ENCODE measurements around the gene ATG9B.
"Not testable (repeated sequence)": the region's sequence is repeated elsewhere in the genome, so short reads cannot be mapped to it uniquely, and the experiment has no call there.

Gene ATG9B

DNA sequence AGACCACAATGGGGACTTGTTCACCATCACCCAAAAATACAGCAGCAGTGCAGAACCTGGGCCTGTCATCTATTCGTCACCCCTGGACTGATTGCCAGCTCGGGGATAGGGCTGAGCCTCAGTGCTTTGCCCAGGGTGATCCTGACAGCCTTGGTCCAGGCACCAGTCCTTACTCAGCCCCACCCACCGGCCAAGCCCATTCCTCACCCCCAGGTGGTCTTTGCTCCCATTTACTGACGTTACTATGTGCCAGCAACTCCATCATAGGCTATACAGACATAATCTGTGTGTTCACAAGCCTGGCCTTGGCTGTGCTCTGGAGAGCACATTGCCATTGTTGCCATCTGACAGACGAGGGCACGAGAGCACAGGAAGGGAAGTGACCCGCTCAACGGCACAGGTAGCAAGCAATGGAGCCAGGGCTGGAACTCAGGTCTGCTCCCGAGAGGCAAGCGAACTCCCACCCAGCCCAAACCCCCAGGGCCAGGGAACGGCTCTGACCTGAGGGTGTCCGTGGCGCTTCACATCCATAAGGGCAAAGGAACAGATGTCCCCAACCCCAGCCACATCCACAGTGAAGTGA lies 6.8 kb downstream of the ATG9B start:
- no peak for DNase-seq

DNA sequence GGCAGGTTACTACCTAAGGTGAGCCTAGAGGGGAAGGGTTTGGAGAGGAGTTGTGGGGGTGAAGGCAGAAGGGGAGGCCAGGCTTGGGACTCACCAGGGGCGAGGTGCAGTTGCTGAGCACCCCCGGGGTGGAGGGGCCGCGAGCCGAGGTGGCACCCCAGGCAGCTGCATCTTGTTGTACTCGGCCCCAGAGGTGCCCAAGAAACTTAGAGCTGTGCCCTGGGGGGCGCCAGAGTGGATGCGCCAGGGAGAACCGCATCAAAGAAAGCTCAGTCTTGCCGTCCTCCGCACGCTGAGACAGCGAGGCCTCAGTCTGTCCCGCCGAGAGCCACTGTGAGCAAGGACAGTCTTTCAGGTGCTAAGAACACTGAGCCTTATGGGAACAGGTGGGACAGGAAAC lies 7.4 kb downstream of the ATG9B start:
- no peak for DNase-seq

GRCh38 chr7:151016505-151016904 lies 7.8 kb downstream of the ATG9B start:
- no peak for DNase-seq

DNA sequence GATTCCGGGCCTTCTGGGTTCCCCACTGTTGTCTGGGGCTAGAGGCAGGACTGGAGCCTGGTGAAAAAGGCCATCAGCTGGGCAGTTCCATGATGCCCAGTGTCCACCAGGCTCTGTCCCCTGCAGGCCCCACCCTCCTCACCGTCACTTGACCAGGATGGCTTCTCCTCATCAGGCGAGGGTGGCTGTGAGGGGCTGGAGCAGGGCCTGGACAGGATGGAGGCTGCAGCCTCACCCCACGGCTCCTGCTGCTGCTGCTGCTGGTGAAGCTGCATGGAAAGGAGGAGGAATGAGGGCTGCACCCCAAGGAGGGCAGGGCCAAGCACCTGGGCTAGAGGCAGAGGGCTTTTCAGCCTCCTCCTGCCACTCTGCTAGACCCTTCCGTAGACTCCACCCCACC lies 8.3 kb downstream of the ATG9B start:
- no peak for DNase-seq

- DNase-seq, result no peak
Measured at GRCh38 chr7:151014950-151015349, 9.3 kb downstream of the ATG9B start.

GRCh38 chr7:151013733-151014497 lies 10.4 kb downstream of the ATG9B start:
- peak in 43 of 51 donors; percentile 7 to 83 (median 69) for DNase-seq

DNA sequence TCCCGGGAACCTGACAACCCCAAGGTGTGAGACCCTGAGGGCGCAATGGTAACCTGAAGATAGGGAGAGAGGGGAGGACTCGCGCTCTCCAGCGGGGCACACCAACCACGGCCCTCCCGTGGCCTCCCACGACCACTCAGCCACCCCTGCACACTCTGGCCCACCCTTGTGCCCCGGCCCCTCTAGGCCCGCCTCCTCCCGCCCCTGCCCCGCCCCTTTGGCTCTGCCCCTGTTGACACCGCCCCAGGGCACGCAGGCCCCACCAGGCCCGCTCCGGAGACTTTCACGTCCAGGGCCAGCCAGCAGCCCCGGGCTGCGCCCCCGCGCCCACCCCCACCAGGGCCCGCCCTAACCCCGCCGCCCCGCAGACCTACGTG lies 10.9 kb downstream of the ATG9B start:
- peak in 2 of 51 donors; percentile 42 to 43 for DNase-seq

DNA sequence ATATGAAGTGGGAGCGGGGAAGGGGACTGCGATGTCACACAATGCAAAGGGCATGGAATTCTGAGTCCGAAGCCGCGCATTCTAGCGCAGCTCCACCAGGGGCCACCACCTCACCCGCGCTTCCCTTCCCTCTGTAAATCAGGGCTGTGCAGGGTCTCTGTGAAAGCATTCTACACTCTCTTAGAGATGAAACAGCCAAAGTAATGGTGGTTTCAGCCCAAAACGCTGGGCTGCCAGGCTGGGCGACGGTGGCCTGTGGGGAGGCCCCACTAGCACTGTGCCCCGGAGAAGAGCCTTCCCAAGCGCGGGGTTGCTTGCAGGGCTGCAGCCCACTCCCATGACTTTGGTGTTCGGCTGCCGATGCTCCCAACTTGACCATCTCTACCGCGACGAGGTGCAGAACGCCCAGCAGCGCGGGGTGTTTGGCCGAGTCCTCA lies 11.4 kb downstream of the ATG9B start:
- peak in 8 of 51 donors; percentile 13 to 50 (median 24) for DNase-seq

GRCh38 chr7:151012031-151012692 lies 12.1 kb downstream of the ATG9B start:
- DNase-seq, result peak in 1 of 51 donors; percentile 3

GRCh38 chr7:151011616-151012015 lies 12.7 kb downstream of the ATG9B start:
- not testable (repeated sequence) for DNase-seq

GRCh38 chr7:151011097-151011409 lies 13.2 kb downstream of the ATG9B start:
- DNase-seq, result no peak

DNA sequence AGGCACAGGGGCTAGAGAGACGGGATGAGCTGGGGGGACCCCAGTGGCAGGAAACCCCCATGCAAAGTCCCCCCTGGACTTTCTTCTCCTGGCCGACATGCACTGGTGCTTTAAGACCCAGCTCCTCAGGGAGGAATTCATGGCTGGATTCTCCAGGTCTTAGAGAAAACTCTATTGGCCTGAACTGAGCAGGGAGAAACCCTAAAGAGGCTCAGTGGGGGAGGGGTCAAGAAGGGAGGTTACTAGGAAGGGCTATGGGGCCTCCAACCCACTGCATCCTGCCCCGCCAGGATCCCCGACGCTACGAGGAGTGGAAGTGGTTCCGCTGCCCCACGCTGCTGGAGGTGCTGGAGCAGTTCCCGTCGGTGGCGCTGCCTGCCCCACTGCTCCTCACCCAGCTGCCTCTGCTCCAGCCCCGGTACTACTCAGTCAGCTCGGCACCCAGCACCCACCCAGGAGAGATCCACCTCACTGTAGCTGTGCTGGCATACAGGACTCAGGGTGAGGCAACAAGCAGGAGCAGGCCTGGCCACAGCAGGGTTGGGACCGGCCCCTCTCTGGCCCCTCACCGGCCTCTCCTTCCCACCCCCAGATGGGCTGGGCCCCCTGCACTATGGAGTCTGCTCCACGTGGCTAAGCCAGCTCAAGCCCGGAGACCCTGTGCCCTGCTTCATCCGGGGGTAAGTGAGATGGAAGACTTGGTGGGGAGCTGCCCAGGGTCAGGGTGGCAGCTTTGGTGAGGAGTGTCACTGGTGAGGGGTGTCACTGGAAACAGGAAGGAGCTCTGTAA lies 13.8 kb downstream of the ATG9B start:
- DNase-seq, result peak in 1 of 51 donors; percentile 5

DNA sequence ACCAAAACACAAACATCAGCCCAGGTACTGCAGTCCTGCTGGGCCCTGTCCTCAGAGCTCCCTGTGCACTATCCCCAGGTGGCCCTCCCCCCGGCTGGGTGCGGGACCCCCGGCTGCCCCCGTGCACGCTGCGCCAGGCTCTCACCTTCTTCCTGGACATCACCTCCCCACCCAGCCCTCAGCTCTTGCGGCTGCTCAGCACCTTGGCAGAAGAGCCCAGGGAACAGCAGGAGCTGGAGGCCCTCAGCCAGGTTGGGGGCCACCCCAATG lies 14.3 kb downstream of the ATG9B start:
- no peak for DNase-seq

- DNase-seq, result no peak
Measured at GRCh38 chr7:151009327-151010036, 14.8 kb downstream of the ATG9B start.

GRCh38 chr7:151008511-151009323 lies 15.6 kb downstream of the ATG9B start:
- peak in 22 of 51 donors; percentile 3 to 62 (median 25) for DNase-seq

GRCh38 chr7:151008143-151008510 lies 16.2 kb downstream of the ATG9B start:
- no peak for DNase-seq

- no peak for DNase-seq
Measured at GRCh38 chr7:151007469-151007898, 16.8 kb downstream of the ATG9B start.

- no peak for DNase-seq
Measured at GRCh38 chr7:151006590-151007300, 17.5 kb downstream of the ATG9B start.

DNA sequence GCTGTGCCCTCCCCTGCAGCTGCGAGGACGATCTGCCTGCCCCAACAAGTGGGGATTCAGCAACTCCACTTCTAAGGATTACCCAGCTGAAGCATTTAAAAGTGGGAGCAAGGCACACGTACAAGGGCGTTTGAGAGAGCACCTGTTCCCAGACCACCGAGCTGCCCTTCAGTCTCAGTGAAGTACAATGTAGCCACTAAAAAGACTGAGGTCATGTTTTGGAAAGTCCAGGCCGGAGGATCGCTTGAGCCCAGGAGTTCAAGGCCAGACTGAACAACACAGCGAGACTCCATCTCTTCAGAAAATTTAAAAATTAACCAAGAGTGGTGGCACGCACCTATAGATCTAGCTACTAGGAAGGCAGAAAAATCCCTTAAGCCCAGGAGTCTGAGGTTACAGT lies 18.7 kb downstream of the ATG9B start:
- no peak for DNase-seq

- no peak for DNase-seq
Measured at GRCh38 chr7:151003572-151003971, 20.7 kb downstream of the ATG9B start.

All from hypothalamus (tissue), 51 donors.